Type B pancreatic cell (in vitro differentiated cells): Measurements from ENCODE around the gene DOHH. TPM values are rescaled to one million over a fixed set of nuclear protein-coding genes. Genes with fewer than 3 reads are reported as not detected.
"Not testable (repeated sequence)": the region's sequence is repeated elsewhere in the genome, so short reads cannot be mapped to it uniquely, and the experiment has no call there.

ENCODE experiments used
- DNase-seq: peaks from one replicate; pipeline ENCODE4 v3.0.0; 2021; ENCODE audit warnings: mixed read lengths; ENCODE audit not compliant: unreplicated experiment; ENCODE audit errors: extremely low spot score
- H3K27ac Mint-ChIP-seq: 2 replicates; pipeline ENCODE4 v1.8.0; 2021; ENCODE audit warnings: mild to moderate bottlenecking, mixed read lengths
- H3K27me3 Mint-ChIP-seq: 2 replicates; pipeline ENCODE4 v1.8.0; 2021; ENCODE audit warnings: mixed read lengths
- H3K36me3 Mint-ChIP-seq: 2 replicates; pipeline ENCODE4 v1.8.0; 2021; ENCODE audit warnings: mixed read lengths
- H3K4me1 Mint-ChIP-seq: one replicate; pipeline ENCODE4 v1.8.0; 2021; ENCODE audit warnings: mixed read lengths; ENCODE audit not compliant: unreplicated experiment
- H3K4me3 Mint-ChIP-seq: 2 replicates; pipeline ENCODE4 v1.8.0; 2021; ENCODE audit warnings: mild to moderate bottlenecking, mixed read lengths
- H3K9me3 Mint-ChIP-seq: 2 replicates; pipeline ENCODE4 v1.8.0; 2021; ENCODE audit warnings: mixed read lengths
- CTCF ChIP-seq: fragments of 200-600 bp; sonication (generic); conservative IDR thresholded peaks from 2 replicates; pipeline ENCODE4 v1.5.0; 2021; ENCODE audit warnings: antibody characterized with exemption, mild to moderate bottlenecking
- total RNA-seq: library from RNA; stranded (reverse); gene quantifications from 2 replicates; pipeline ENCODE4 v1.2.1, GENCODE V29; 2021; ENCODE audit warnings: low replicate concordance

DOHH gene
- total RNA-seq, 1 donor from 2014 or later, result 10.8 TPM

GRCh38 chr19:3533563-3534216 is 33.2 kb upstream of the DOHH start:
- no peak for DNase-seq
- no peaks in the 10 kb centered on the region for H3K27me3 Mint-ChIP-seq
- H3K4me1 Mint-ChIP-seq, result peaks cover 7% of the 10 kb centered on the region
- TF ChIP-seq CTCF, result no peak
- H3K36me3 Mint-ChIP-seq, result no peaks in the 10 kb centered on the region
- no peaks in the 10 kb centered on the region for H3K9me3 Mint-ChIP-seq
- no peak overlapping the region for H3K4me3 Mint-ChIP-seq
- no peak overlapping the region for H3K27ac Mint-ChIP-seq

- DNase-seq, result no peak
- no peak overlapping the region for H3K27ac Mint-ChIP-seq
- H3K36me3 Mint-ChIP-seq, result no peaks in the 10 kb centered on the region
- no peak for TF ChIP-seq CTCF
- H3K27me3 Mint-ChIP-seq, result no peaks in the 10 kb centered on the region
- H3K4me1 Mint-ChIP-seq, result peaks cover under 1% of the 10 kb centered on the region
- H3K9me3 Mint-ChIP-seq, result no peaks in the 10 kb centered on the region
- no peak overlapping the region for H3K4me3 Mint-ChIP-seq
Measured at GRCh38 chr19:3533033-3533432, 32.6 kb upstream of the DOHH start.

GRCh38 chr19:3532154-3532786 is 31.8 kb upstream of the DOHH start:
- no peak overlapping the region for H3K4me3 Mint-ChIP-seq
- H3K36me3 Mint-ChIP-seq, result no peaks in the 10 kb centered on the region
- no peak for TF ChIP-seq CTCF
- no peaks in the 10 kb centered on the region for H3K4me1 Mint-ChIP-seq
- H3K9me3 Mint-ChIP-seq, result no peaks in the 10 kb centered on the region
- no peaks in the 10 kb centered on the region for H3K27me3 Mint-ChIP-seq
- DNase-seq, result no peak
- H3K27ac Mint-ChIP-seq, result no peak overlapping the region

GRCh38 chr19:3531716-3532115 is 31.2 kb upstream of the DOHH start:
- Mint-ChIP-seq H3K4me3 (no peak overlapping the region), H3K36me3 (no peaks in the 10 kb centered on the region), H3K4me1 (no peaks in the 10 kb centered on the region), H3K27me3 (no peaks in the 10 kb centered on the region), H3K9me3 (no peaks in the 10 kb centered on the region), H3K27ac (no peak overlapping the region)
- DNase-seq, result no peak
- no peak for TF ChIP-seq CTCF

GRCh38 chr19:3530389-3530788 is 29.9 kb upstream of the DOHH start:
- DNase-seq, result no peak
- Mint-ChIP-seq H3K9me3 (no peaks in the 10 kb centered on the region), H3K27ac (no peak overlapping the region), H3K27me3 (no peaks in the 10 kb centered on the region), H3K36me3 (no peaks in the 10 kb centered on the region), H3K4me3 (no peak overlapping the region), H3K4me1 (no peaks in the 10 kb centered on the region)
- no peak for TF ChIP-seq CTCF

- H3K27ac Mint-ChIP-seq, H3K27me3 Mint-ChIP-seq, H3K36me3 Mint-ChIP-seq, H3K4me3 Mint-ChIP-seq, H3K4me1 Mint-ChIP-seq, DNase-seq, H3K9me3 Mint-ChIP-seq: not testable (repeated sequence)
Measured at GRCh38 chr19:3529299-3529698, 28.8 kb upstream of the DOHH start.
